IPS DF 4.7 (cell line): ENCODE data around the gene PFKFB1.
A peak's percentile ranks its signal among the peaks of the same experiment; 100 is the strongest.

Experiments used
- DNase-seq: peaks from one replicate; pipeline ENCODE4 v3.0.0-alpha.2; 2013; ENCODE audit warnings: low spot score; ENCODE audit errors: extremely low read depth

Gene PFKFB1

GRCh38 chrX:54923376-54923775 lies 70.6 kb downstream of the PFKFB1 start:
- no peak for DNase-seq

GRCh38 chrX:54922547-54922946 lies 71.4 kb downstream of the PFKFB1 start:
- DNase-seq, result no peak

- no peak for DNase-seq
Observed at GRCh38 chrX:54921427-54922021, 72.5 kb downstream of the PFKFB1 start.

DNA sequence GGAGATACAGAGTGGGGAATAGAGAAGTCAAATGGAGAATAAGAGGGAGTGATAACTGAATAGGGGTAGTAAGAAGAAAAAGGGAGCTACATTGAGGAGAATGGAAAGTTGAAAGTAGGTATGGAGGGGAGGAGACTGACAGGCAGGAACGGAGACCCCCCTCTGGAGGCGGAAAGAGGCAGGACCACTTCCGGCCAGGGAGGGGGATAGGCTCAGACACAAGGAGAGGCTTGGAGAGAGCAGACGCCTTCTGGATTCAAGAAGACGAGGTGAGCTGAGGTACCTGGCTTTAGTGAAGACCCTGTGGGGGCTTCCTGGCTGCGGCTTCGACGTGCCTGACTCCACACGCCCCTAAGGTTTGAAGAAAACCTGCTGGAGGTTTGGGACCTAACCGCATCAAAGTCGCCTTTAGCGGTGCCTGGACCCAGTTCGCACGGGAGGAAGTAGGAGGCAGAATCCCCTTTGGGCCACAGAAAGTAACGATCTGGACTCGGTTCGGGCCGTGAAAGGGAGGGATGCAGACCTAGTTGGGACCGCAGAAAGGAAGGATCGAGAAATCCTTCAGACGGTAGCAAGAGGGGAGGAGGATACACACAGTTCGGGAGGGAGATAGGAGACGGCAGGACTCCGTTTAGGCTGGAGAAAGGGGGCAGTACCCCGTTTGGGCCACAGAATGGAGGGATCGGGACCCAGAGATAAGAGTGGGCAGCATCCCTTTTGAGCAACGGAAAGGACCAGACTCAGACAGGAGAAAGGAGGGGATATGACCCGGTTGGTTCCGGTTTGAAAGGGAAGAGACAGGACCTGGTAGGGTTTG lies 73.2 kb downstream of the PFKFB1 start, which contains the start of gene TRO:
TRO (plus strand) TSS at position 215 of the 817 bp plus-strand sequence. CDS start 1,423 bp downstream, outside the sequence.
- DNase-seq, result no peak

- DNase-seq, result no peak
Observed at GRCh38 chrX:54909941-54910340, 84.0 kb downstream of the PFKFB1 start.

GRCh38 chrX:54894159-54894558 lies 99.8 kb downstream of the PFKFB1 start:
- no peak for DNase-seq

DNA sequence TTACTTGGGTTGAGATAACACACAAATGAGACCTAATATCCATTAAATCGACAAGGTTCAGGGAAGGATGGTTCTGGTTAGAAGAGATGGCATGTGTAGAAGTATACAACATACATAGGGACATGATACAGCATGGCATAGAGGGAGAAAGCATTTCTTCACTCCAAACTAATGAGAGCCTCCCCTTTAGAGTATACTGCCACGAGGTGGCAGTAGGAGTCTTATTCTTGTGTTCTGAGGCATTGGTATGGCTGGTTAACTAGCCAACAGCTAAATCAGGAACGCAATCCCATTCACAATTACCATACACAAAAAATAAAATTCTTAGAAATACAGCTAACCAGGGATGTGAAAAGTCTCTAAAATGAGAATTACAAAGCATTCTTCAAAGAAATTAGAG lies 102.4 kb downstream of the PFKFB1 start:
- peak; percentile 3 for DNase-seq

- no peak for DNase-seq
Observed at GRCh38 chrX:54885740-54886139, 108.2 kb downstream of the PFKFB1 start.
